H1 (cell line): ENCODE measurements around the gene ABCA1. TPM values are rescaled to one million over a fixed set of nuclear protein-coding genes. Genes with fewer than 3 reads are reported as not detected.
"Not testable (repeated sequence)": the region's sequence is repeated elsewhere in the genome, so short reads cannot be mapped to it uniquely, and the experiment has no call there.

ENCODE experiments used
- CTCF ChIA-PET: fragments of 300-600 bp; sonication (Branson Sonifier 250); formaldehyde crosslinking; loops from one replicate; lab custom pipeline; 2021; ENCODE audit not compliant: partially characterized antibody; lab: Charles Lee
- POLR2A ChIA-PET: fragments of 300-600 bp; sonication (Branson Sonifier 250); formaldehyde crosslinking; loops from one replicate; lab custom pipeline; 2021; ENCODE audit warnings: inconsistent platforms; ENCODE audit not compliant: partially characterized antibody; lab: Charles Lee
- DNase-seq, 2 experiments: peaks; one replicate each; pipeline versions ENCODE4 v3.0.0 to v3.0.0-alpha.2; 2010 to 2022; ENCODE audit warnings: low spot score in 2 of 2, low read depth in 1 of 2, mixed read lengths in 1 of 2
- FAIRE-seq: peaks from 2 replicates; lab custom pipeline; 2011; peaks lifted over from hg19 to GRCh38; lab: Jason Lieb, UNC
- H2AFZ ChIP-seq: 2 replicates; pipeline ENCODE4 v1.8.1; 2012; ENCODE audit warnings: low read length, inconsistent platforms
- H2AK5ac ChIP-seq: 2 replicates; pipeline ENCODE4 v1.6.1; 2013; ENCODE audit warnings: low read depth, low read length
- H2BK120ac ChIP-seq: replicated peaks from 2 replicates; pipeline ENCODE3; 2013; ENCODE audit warnings: low read depth, low read length, inconsistent platforms
- H2BK12ac ChIP-seq: 2 replicates; pipeline ENCODE4 v1.6.1; 2013; ENCODE audit warnings: low read depth, low read length
- H2BK15ac ChIP-seq: 2 replicates; pipeline ENCODE4 v1.6.1; 2013; ENCODE audit warnings: low read length
- H2BK20ac ChIP-seq: 2 replicates; pipeline ENCODE4 v1.6.1; 2013; ENCODE audit warnings: low read length
- H2BK5ac ChIP-seq: 2 replicates; pipeline ENCODE4 v1.6.1; 2013; ENCODE audit warnings: low read depth, low read length
- H3K14ac ChIP-seq: 2 replicates; pipeline ENCODE4 v1.6.1; 2013; ENCODE audit warnings: inconsistent platforms; ENCODE audit not compliant: insufficient read length
- H3K18ac ChIP-seq: 2 replicates; pipeline ENCODE4 v1.6.1; 2013; ENCODE audit warnings: low read length; ENCODE audit errors: extremely low read depth
- H3K23ac ChIP-seq: 2 replicates; pipeline ENCODE4 v1.6.1; 2013; ENCODE audit warnings: inconsistent platforms; ENCODE audit not compliant: insufficient read length
- H3K23me2 ChIP-seq: 2 replicates; pipeline ENCODE4 v1.6.1; 2013; ENCODE audit warnings: low read depth, low read length
- H3K27ac ChIP-seq: 2 replicates; pipeline ENCODE4 v1.6.1; 2011; ENCODE audit warnings: low read depth, low read length, inconsistent platforms
- H3K27me3 ChIP-seq, 4 experiments: replicated peaks in 1 of 4; 1 replicate in 1 of 4; 2 replicates in 3 of 4; pipeline versions ENCODE4 v1.6.1 to v1.8.1; 2011 to 2013; ENCODE audit warnings: low read length in 3 of 4, mild to moderate bottlenecking in 3 of 4, inconsistent platforms in 2 of 4, mixed read lengths in 2 of 4, moderate library complexity in 1 of 4; ENCODE audit not compliant: control insufficient read depth in 3 of 4, insufficient read depth in 3 of 4; ENCODE audit errors: extremely low read depth in 1 of 4
- H3K36me3 ChIP-seq, 4 experiments: 2 replicates each; pipeline versions ENCODE4 v1.6.1 to v1.8.1; 2011 to 2013; ENCODE audit warnings: mild to moderate bottlenecking in 4 of 4, low read length in 3 of 4, moderate library complexity in 2 of 4, control low read depth in 1 of 4, inconsistent platforms in 1 of 4; ENCODE audit not compliant: insufficient read depth in 4 of 4, control insufficient read depth in 2 of 4
- H3K4ac ChIP-seq: replicated peaks from 2 replicates; pipeline ENCODE3; 2013; ENCODE audit warnings: low read length, low read depth, mixed read lengths, inconsistent platforms; ENCODE audit not compliant: insufficient read length
- H3K4me1 ChIP-seq, 4 experiments: replicated peaks in 1 of 4; 1 replicate in 1 of 4; 2 replicates in 3 of 4; pipeline versions ENCODE4 v1.6.1 to v1.8.1; 2011 to 2013; ENCODE audit warnings: low read length in 3 of 4, inconsistent platforms in 2 of 4, mixed read lengths in 1 of 4; ENCODE audit not compliant: insufficient read depth in 4 of 4, control insufficient read depth in 3 of 4
- H3K4me2 ChIP-seq, 2 experiments: 2 replicates each; pipeline versions ENCODE4 v1.6.1 to v1.8.1; 2011 to 2013; ENCODE audit warnings: low read depth in 2 of 2, low read length in 2 of 2, control low read depth in 1 of 2, inconsistent platforms in 1 of 2, mild to moderate bottlenecking in 1 of 2; ENCODE audit not compliant: insufficient read depth in 1 of 2
- H3K4me3 ChIP-seq, 4 experiments: fragments of 200-600, 300-600 bp in 1 of 4; sonication (generic), shearing (Covaris generic), sonication (Bioruptor Twin) in 1 of 4; 2 replicates each; pipeline versions ENCODE4 v1.5.1 to v1.8.1; 2011 to 2016; ENCODE audit warnings: low read length in 4 of 4, low read depth in 3 of 4, control low read depth in 2 of 4, inconsistent platforms in 2 of 4, mild to moderate bottlenecking in 2 of 4, mixed read lengths in 1 of 4, moderate library complexity in 1 of 4; ENCODE audit not compliant: insufficient read depth in 2 of 4; ENCODE audit errors: extremely low read depth in 1 of 4
- H3K56ac ChIP-seq: replicated peaks from 2 replicates; pipeline ENCODE3; 2013; ENCODE audit warnings: low read depth, mild to moderate bottlenecking, mixed read lengths, low read length, inconsistent platforms; ENCODE audit not compliant: insufficient read length
- H3K79me1 ChIP-seq: 2 replicates; pipeline ENCODE4 v1.6.1; 2013; ENCODE audit warnings: low read depth, low read length, control low read depth
- H3K79me2 ChIP-seq, 2 experiments: 2 replicates each; pipeline versions ENCODE4 v1.6.1 to v1.8.1; 2012 to 2013; ENCODE audit warnings: low read length in 2 of 2, mild to moderate bottlenecking in 2 of 2, inconsistent platforms in 1 of 2; ENCODE audit not compliant: insufficient read depth in 2 of 2, control insufficient read depth in 1 of 2
- H3K9ac ChIP-seq, 4 experiments: replicated peaks in 1 of 4; 1 replicate in 1 of 4; 2 replicates in 3 of 4; pipeline versions ENCODE4 v1.6.1 to v1.8.1; 2011 to 2013; ENCODE audit warnings: low read depth in 3 of 4, low read length in 3 of 4, control low read depth in 2 of 4, mild to moderate bottlenecking in 2 of 4, moderate library complexity in 2 of 4, inconsistent platforms in 1 of 4; ENCODE audit errors: extremely low read depth in 1 of 4
- H3K9me3 ChIP-seq, 2 experiments: 2 replicates each; pipeline versions ENCODE4 v1.6.1 to v1.8.1; 2012 to 2013; ENCODE audit warnings: mild to moderate bottlenecking in 2 of 2, moderate library complexity in 2 of 2, control low read depth in 1 of 2, inconsistent platforms in 1 of 2, low read depth in 1 of 2, low read length in 1 of 2, mixed read lengths in 1 of 2; ENCODE audit not compliant: insufficient read depth in 2 of 2
- H4K20me1 ChIP-seq, 2 experiments: replicated peaks in 1 of 2; 2 replicates each; pipeline versions ENCODE3 to v1.8.1; 2011 to 2013; ENCODE audit warnings: inconsistent platforms in 2 of 2, low read length in 2 of 2, mild to moderate bottlenecking in 1 of 2; ENCODE audit not compliant: insufficient read depth in 2 of 2, control insufficient read depth in 1 of 2
- H4K5ac ChIP-seq: 2 replicates; pipeline ENCODE4 v1.6.1; 2013; ENCODE audit warnings: low read length, low read depth, mixed read lengths, inconsistent platforms; ENCODE audit not compliant: insufficient read length
- H4K8ac ChIP-seq: 2 replicates; pipeline ENCODE4 v1.8.0; 2013; ENCODE audit warnings: mild to moderate bottlenecking, moderate library complexity, low read length, inconsistent platforms; ENCODE audit not compliant: insufficient read depth; ENCODE audit errors: extremely low read depth
- H4K91ac ChIP-seq: replicated peaks from 2 replicates; pipeline ENCODE3; 2013; ENCODE audit warnings: low read length, mixed read lengths, inconsistent platforms; ENCODE audit not compliant: insufficient read length
- WGBS, 2 experiments: shearing (Covaris generic) in 1 of 2; methylation state at CpG; one replicate each; pipeline versions ENCODE4 v1.1.6 to v1.1.7; 2013 to 2015; ENCODE audit warnings: low lambda C conversion rate in 2 of 2, mixed read lengths in 2 of 2, inconsistent platforms in 1 of 2, low coverage in 1 of 2, missing lambda C conversion rate in 1 of 2; ENCODE audit not compliant: insufficient replicate concordance in 2 of 2, insufficient coverage in 1 of 2, insufficient read length in 1 of 2; ENCODE audit errors: extremely low coverage in 1 of 2, missing lambda C conversion rate in 1 of 2; 5-methylcytosine and 5-hydroxymethylcytosine counted together
- polyA plus RNA-seq, 7 experiments: library from polyadenylated mRNA; depleted of rRNA in 3 of 7; stranded (reverse) in 5 of 7; unstranded in 2 of 7; fragments of >200 nt in 5 of 7; fragments of 200-250 nt in 2 of 7; gene quantifications; 1 replicate in 5 of 7; 2 replicates in 1 of 7; 4 replicates in 1 of 7; pipeline versions ENCODE4 v1.2.1 to v1.2.3, GENCODE V29; 2011 to 2013; ENCODE audit warnings: missing spikeins in 2 of 7, mixed read lengths in 2 of 7
- total RNA-seq: library from RNA; stranded (reverse); fragmentation: NEBNext Ultra II Directional; extraction: Animal tissue kit (Norgen Biotek cat#: 25700); gene quantifications from 2 replicates; pipeline ENCODE4 v1.2.1, GENCODE V29; 2021

ABCA1 gene
- total and polyA plus RNA-seq, 2 of the 8 experiments (the other 6 are each of a cell fraction or from before 2014, with no cell fraction given), result 6.9 to 7.8 TPM

DNA sequence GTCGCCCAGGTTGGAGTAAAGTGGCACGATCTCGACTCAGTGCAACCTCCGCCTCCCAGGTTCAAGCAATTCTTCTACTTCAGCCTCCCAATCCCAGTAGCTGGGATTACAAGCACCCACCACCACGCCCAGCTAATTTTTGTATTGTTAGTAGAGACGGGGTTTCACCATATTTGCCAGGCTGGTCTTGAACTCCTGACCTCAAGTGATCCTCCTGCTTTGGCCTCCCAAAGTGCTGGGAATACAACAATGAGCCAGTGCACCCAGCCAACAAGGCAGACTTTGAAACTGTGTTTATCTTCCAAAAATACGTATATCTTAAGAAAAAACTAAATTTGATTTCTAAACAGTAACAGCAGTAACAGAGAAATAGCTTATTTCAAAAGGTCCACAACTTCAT is 5.2 kb downstream of the ABCA1 start:
- H3K4me1 ChIP-seq, H3K56ac ChIP-seq, H2AK5ac ChIP-seq, FAIRE-seq, H2BK20ac ChIP-seq, H4K5ac ChIP-seq, H3K14ac ChIP-seq, H3K9me3 ChIP-seq, H2AFZ ChIP-seq, H3K4me2 ChIP-seq, H3K27ac ChIP-seq, H3K9ac ChIP-seq, H3K18ac ChIP-seq, H2BK15ac ChIP-seq, H3K4ac ChIP-seq, H2BK5ac ChIP-seq, H2BK12ac ChIP-seq, H3K36me3 ChIP-seq, H3K79me1 ChIP-seq, H3K23me2 ChIP-seq, H2BK120ac ChIP-seq, H4K20me1 ChIP-seq, H4K91ac ChIP-seq, H3K23ac ChIP-seq, H3K4me3 ChIP-seq, H3K27me3 ChIP-seq, H4K8ac ChIP-seq: not testable (repeated sequence)
- POLR2A ChIA-PET, result interaction anchor here (0.7 to 1.6 kb wide), 3 partner anchors 54 to 81 kb away, joined by 3 to 4 read pairs (median 3); no protein-coding TSS in a partner anchor
- peak in 1 of 2 experiments; percentile 13 for DNase-seq
- peaks cover 0 to 20% of the 10 kb centered on the region in 2 experiments; a peak in 2 of 4 replicates for H3K79me2 ChIP-seq
- CTCF ChIA-PET, result interaction anchor here (0.7 to 3.1 kb wide), 4 partner anchors 10 to 114 kb away, joined by 3 to 18 read pairs (median 5); no protein-coding TSS in a partner anchor
- 94% methylated on average over 7 of the region's 7 CpGs; no CpG with 5 or more reads in 1 of the 2 experiments for WGBS, 2 experiments
